MM.1S (cell line): ENCODE measurements around the gene OGT.

Experiments
- DNase-seq: peaks from one replicate; pipeline ENCODE4 v3.0.0-alpha.2; 2015
- H2AFZ ChIP-seq: fragments of 300-600 bp; sonication (generic); 2 replicates; pipeline ENCODE4 v1.6.0; 2016; ENCODE audit warnings: antibody characterized with exemption, low read length
- H3F3A ChIP-seq: fragments of 300-600 bp; sonication (generic); 2 replicates; pipeline ENCODE4 v1.6.1; 2016; ENCODE audit warnings: mild to moderate bottlenecking, antibody characterized with exemption, low read length, moderate library complexity, mixed read lengths; ENCODE audit not compliant: insufficient read depth
- H3K27ac ChIP-seq: fragments of 300-600 bp; sonication (generic); 2 replicates; pipeline ENCODE4 v1.5.1; 2016; ENCODE audit warnings: mild to moderate bottlenecking, low read length
- H3K27me3 ChIP-seq: fragments of 300-600 bp; sonication (generic); replicated peaks from 2 replicates; pipeline ENCODE4 v1.6.0; 2016; ENCODE audit warnings: low read length; ENCODE audit not compliant: insufficient read depth
- H3K36me3 ChIP-seq: fragments of 300-600 bp; sonication (generic); replicated peaks from 2 replicates; pipeline ENCODE4 v1.6.1; 2016; ENCODE audit warnings: mild to moderate bottlenecking, low read length, mixed read lengths; ENCODE audit not compliant: insufficient read depth
- H3K4me1 ChIP-seq: fragments of 300-600 bp; sonication (generic); 2 replicates; pipeline ENCODE4 v1.6.1; 2016; ENCODE audit warnings: low read length, mixed read lengths
- H3K4me2 ChIP-seq: fragments of 300-600 bp; sonication (generic); 2 replicates; pipeline ENCODE4 v1.6.0; 2016; ENCODE audit warnings: low read depth, low read length
- H3K4me3 ChIP-seq: fragments of 300-600 bp; sonication (generic); 2 replicates; pipeline ENCODE4 v1.5.1; 2016; ENCODE audit warnings: low read length, mixed read lengths
- H3K79me2 ChIP-seq: fragments of 300-600 bp; sonication (generic); 2 replicates; pipeline ENCODE4 v1.6.1; 2016; ENCODE audit warnings: mixed run types, low read length, mixed read lengths
- H3K9ac ChIP-seq: fragments of 300-600 bp; sonication (generic); 2 replicates; pipeline ENCODE4 v1.6.1; 2016; ENCODE audit warnings: low read length, mixed read lengths
- H3K9me2 ChIP-seq: fragments of 300-600 bp; sonication (generic); replicated peaks from 2 replicates; pipeline ENCODE4 v1.6.1; 2016; ENCODE audit warnings: mild to moderate bottlenecking, low read length, mixed read lengths; ENCODE audit not compliant: insufficient read depth
- H3K9me3 ChIP-seq: fragments of 300-600 bp; sonication (generic); replicated peaks from 2 replicates; pipeline ENCODE4 v1.6.1; 2016; ENCODE audit warnings: mild to moderate bottlenecking, low read length, mixed read lengths; ENCODE audit not compliant: insufficient read depth
- H4K20me1 ChIP-seq: fragments of 300-600 bp; sonication (generic); 2 replicates; pipeline ENCODE4 v1.6.1; 2016; ENCODE audit warnings: mild to moderate bottlenecking, low read length, moderate library complexity, mixed read lengths; ENCODE audit not compliant: insufficient read depth
- EZH2 ChIP-seq: fragments of 300-600 bp; sonication (generic); optimal IDR thresholded peaks from 2 replicates; pipeline ENCODE3; 2017; ENCODE audit warnings: low read depth, mild to moderate bottlenecking, antibody characterized with exemption, low read length, mixed read lengths
- EZH2phosphoT487 ChIP-seq: fragments of 300-600 bp; sonication (generic); IDR thresholded peaks from 2 replicates; pipeline ENCODE4 v1.6.1; 2018; ENCODE audit warnings: antibody characterized with exemption, low read length
- TF ChIP-seq, protein P1 (sequence below): fragments of 300-600 bp; sonication (generic); IDR thresholded peaks from 2 replicates; pipeline ENCODE4 v1.5.1; 2016; ENCODE audit warnings: antibody characterized with exemption, low read length, mixed read lengths

OGT gene

DNA sequence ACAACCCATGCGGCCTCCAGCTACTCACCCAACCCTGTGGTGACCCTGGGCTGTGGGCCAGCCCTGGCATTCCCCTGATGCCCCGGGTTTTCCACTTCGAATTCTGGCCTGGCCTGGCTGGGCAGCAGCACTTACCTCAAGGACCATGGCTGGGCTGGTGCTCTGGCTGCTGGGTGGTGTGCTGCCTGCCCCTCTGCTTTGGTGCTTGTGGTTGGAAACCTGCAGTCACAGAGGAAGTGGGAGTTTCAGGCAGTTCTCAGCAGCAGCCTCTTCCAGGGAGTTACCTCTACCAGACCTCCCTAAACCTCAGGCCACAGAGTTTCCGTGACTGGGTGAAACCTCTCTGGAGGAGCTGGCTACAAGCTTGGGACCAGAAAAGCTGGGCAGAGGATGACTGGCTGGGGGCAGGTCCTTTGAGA is 85.4 kb downstream of the OGT start, which contains the start of gene CXCR3:
Gene CXCR3, minus strand, starts transcription at position 209 of the 419 bp plus-strand sequence. Its CDS starts 62 bp downstream, at position 147.
- H3K4me3 ChIP-seq: peak within 1 kb of the TSS; percentile 42; the same call in 1 of the 2 replicates
- no peak within 1 kb of the TSS for H2AFZ ChIP-seq
- H3K4me1 ChIP-seq: peaks cover 48% of the 10 kb centered on the region
- peak within 1 kb of the TSS; percentile 85 for H3K27ac ChIP-seq
- no peaks in the 10 kb centered on the region for H3K9me3 ChIP-seq
- no peaks in the 10 kb centered on the region for H3K9me2 ChIP-seq
- H3F3A ChIP-seq: peaks cover 19% of the 10 kb centered on the region
- peaks cover 16% of the 10 kb centered on the region for H3K79me2 ChIP-seq
- peak within 1 kb of the TSS; percentile 59 for H3K4me2 ChIP-seq
- DNase-seq: peak; percentile 88
- H3K9ac ChIP-seq: peak within 1 kb of the TSS; percentile 46
- H3K27me3 ChIP-seq: no peaks in the 10 kb centered on the region
- no peaks in the 10 kb centered on the region for H4K20me1 ChIP-seq
- H3K36me3 ChIP-seq: no peaks in the 10 kb centered on the region
- no peak for TF ChIP-seq EZH2
- TF ChIP-seq, protein P1, sequence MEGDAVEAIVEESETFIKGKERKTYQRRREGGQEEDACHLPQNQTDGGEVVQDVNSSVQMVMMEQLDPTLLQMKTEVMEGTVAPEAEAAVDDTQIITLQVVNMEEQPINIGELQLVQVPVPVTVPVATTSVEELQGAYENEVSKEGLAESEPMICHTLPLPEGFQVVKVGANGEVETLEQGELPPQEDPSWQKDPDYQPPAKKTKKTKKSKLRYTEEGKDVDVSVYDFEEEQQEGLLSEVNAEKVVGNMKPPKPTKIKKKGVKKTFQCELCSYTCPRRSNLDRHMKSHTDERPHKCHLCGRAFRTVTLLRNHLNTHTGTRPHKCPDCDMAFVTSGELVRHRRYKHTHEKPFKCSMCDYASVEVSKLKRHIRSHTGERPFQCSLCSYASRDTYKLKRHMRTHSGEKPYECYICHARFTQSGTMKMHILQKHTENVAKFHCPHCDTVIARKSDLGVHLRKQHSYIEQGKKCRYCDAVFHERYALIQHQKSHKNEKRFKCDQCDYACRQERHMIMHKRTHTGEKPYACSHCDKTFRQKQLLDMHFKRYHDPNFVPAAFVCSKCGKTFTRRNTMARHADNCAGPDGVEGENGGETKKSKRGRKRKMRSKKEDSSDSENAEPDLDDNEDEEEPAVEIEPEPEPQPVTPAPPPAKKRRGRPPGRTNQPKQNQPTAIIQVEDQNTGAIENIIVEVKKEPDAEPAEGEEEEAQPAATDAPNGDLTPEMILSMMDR: no peak

DNA sequence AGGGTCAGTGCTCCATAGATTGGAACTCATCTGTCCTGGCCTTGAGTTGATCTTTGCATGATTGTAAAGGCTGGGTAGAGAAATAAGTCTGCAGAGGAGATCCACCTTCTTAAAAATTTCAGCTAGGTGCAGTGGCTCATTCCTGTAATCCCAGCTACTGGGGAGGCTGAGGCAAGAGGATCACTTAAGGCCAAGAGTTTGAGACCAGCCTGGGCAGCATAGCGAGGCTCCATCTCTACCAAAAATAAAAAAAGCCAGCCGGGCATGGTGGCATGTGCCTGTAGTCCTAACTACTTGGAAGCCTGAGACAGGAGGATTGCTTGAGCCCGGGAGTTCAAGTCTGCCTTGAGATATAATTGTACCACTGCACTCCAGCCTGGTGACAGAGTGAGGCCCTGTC is 85.9 kb downstream of the OGT start:
- Histone ChIP-seq H3K9me2 (no peaks in the 10 kb centered on the region), H3K79me2 (peaks cover 16% of the 10 kb centered on the region), H3F3A (peaks cover 23% of the 10 kb centered on the region), H3K9ac (peak overlapping the region; percentile 18; the same call in 1 of the 2 replicates), H4K20me1 (no peaks in the 10 kb centered on the region), H3K27me3 (no peaks in the 10 kb centered on the region), H3K4me2 (peak overlapping the region; percentile 59; the same call in 1 of the 2 replicates), H3K36me3 (no peaks in the 10 kb centered on the region), H3K9me3 (no peaks in the 10 kb centered on the region), H3K4me1 (peaks cover 53% of the 10 kb centered on the region), H3K4me3 (peak overlapping the region; percentile 21; the same call in 1 of the 2 replicates), H2AFZ (no peak overlapping the region), H3K27ac (peak overlapping the region; percentile 85; the same call in 1 of the 2 replicates)
- DNase-seq: no peak
- TF ChIP-seq EZH2 (no peak), EZH2phosphoT487 (no peak)
- TF ChIP-seq, protein P1: no peak

DNA sequence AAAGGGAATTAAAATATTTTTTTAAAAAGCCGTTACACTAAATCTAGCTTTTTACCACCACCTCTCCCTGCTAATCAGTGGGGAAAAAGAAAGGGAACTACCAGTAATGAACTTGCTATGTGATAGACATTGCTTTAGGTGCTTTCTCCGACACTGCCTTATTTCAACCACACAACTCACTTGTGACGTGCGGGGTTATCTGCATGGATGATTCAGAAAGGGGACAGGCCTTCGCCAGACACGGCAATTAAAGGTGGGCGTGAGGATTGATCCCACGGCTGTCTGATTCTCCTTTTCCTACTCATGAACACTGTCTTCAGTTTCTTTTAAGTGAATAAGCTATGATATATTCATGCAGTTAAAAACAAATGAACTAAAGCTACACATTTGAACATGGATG is 86.3 kb downstream of the OGT start:
- Histone ChIP-seq H3K9ac (no peak overlapping the region), H3F3A (peaks cover 23% of the 10 kb centered on the region), H3K9me3 (no peaks in the 10 kb centered on the region), H3K27ac (peak overlapping the region; percentile 85; the same call in 1 of the 2 replicates), H3K4me3 (no peak overlapping the region), H3K27me3 (no peaks in the 10 kb centered on the region), H3K9me2 (no peaks in the 10 kb centered on the region), H3K36me3 (no peaks in the 10 kb centered on the region), H2AFZ (no peak overlapping the region), H3K79me2 (peaks cover 16% of the 10 kb centered on the region), H3K4me1 (peaks cover 57% of the 10 kb centered on the region), H3K4me2 (peak overlapping the region; percentile 59; the same call in 1 of the 2 replicates), H4K20me1 (no peaks in the 10 kb centered on the region)
- TF ChIP-seq EZH2phosphoT487: no peak
- no peak for TF ChIP-seq EZH2
- TF ChIP-seq, protein P1: no peak
- DNase-seq: no peak
